ENCODE measurements around the gene UTS2B.

UTS2B gene

GRCh38 chr3:191246630-191247029, 83.7 kb downstream of the UTS2B start (continued):
- TF ChIP-seq ZFP3 (tag by site-specific recombination; IDR thresholded peaks at IDR 0.05; ENCODE audit: low read depth) (no peak), ZNF23 (tag by site-specific recombination; IDR thresholded peaks at IDR 0.05; ENCODE audit: borderline replicate concordance) (no peak), MEIS1 (CRISPR knock-in tag; IDR thresholded peaks at IDR 0.05; ENCODE audit: borderline replicate concordance) (no peak), ZBTB44 (tag by site-specific recombination; IDR thresholded peaks at IDR 0.05) (no peak), ZNF623 (tag by site-specific recombination; IDR thresholded peaks at IDR 0.05) (no peak), ZBTB17 (tag by site-specific recombination; IDR thresholded peaks at IDR 0.05) (no peak), TCF7L2 (IDR thresholded peaks at IDR 0.05; ENCODE audit: borderline replicate concordance, low read depth, low read length) (peak; percentile 39; the same call in 1 of the 2 replicates), ZNF184 (tag by site-specific recombination; IDR thresholded peaks at IDR 0.05) (no peak), ZNF121 (tag by site-specific recombination; IDR thresholded peaks at IDR 0.05) (no peak), ZNF133 (tag by site-specific recombination; IDR thresholded peaks at IDR 0.05) (no peak), SP7 (tag by site-specific recombination; IDR thresholded peaks at IDR 0.05) (0 out of 2 replicates have a peak, but pooled peaks have one; percentile 26), ZNF416 (tag by site-specific recombination; IDR thresholded peaks at IDR 0.05) (no peak), IKZF3 (tag by site-specific recombination; IDR thresholded peaks at IDR 0.05) (0 out of 2 replicates have a peak, but pooled peaks have one; percentile 23), HIC1 (tag by site-specific recombination; IDR thresholded peaks at IDR 0.05) (peak; percentile 92), ZNF529 (tag by site-specific recombination; IDR thresholded peaks at IDR 0.05; ENCODE audit: insufficient replicate concordance) (no peak), ZIC2 (tag by site-specific recombination; IDR thresholded peaks at IDR 0.05) (no peak), ZNF280C (tag by site-specific recombination; IDR thresholded peaks at IDR 0.05) (no peak), GFI1B (tag by site-specific recombination; IDR thresholded peaks at IDR 0.05) (peak; percentile 70; the same call in 1 of the 2 replicates), ZNF610 (tag by site-specific recombination; IDR thresholded peaks at IDR 0.05; ENCODE audit: borderline replicate concordance) (no peak), MYNN (tag by site-specific recombination; IDR thresholded peaks at IDR 0.05; ENCODE audit: borderline replicate concordance) (no peak), GLI2 (tag by site-specific recombination; IDR thresholded peaks at IDR 0.05; ENCODE audit: borderline replicate concordance, low read depth) (0 out of 2 replicates have a peak, but pooled peaks have one; percentile 38), BCL6B (tag by site-specific recombination; IDR thresholded peaks at IDR 0.05) (no peak), CTCF (tag by site-specific recombination; IDR thresholded peaks at IDR 0.05) (no peak), ZNF248 (tag by site-specific recombination; IDR thresholded peaks at IDR 0.05) (no peak), ZNF488 (tag by site-specific recombination; IDR thresholded peaks at IDR 0.05) (no peak), PRDM4 (tag by site-specific recombination; IDR thresholded peaks at IDR 0.05) (no peak), ZNF585B (tag by site-specific recombination; IDR thresholded peaks at IDR 0.05) (no peak), KLF10 (tag by site-specific recombination; IDR thresholded peaks at IDR 0.05) (no peak), ZNF404 (tag by site-specific recombination; IDR thresholded peaks at IDR 0.05) (no peak)

All from HEK293 (cell line).